ENCODE data around the gene AMMECR1. TPM values are rescaled to one million over a fixed set of nuclear protein-coding genes. Genes with fewer than 3 reads are reported as not detected.

Gene AMMECR1
- total RNA-seq, 1 experiment from 2014 or later = 34.4 TPM

GRCh38 chrX:110188701-110189558, 129.0 kb downstream of the AMMECR1 start:
- no peak for DNase-seq
- Histone ChIP-seq H3K4me3 (ENCODE audit: insufficient read depth, low read depth, low read length) (no peak overlapping the region), H3K36me3 (replicated peaks; ENCODE audit: control insufficient read depth, insufficient read depth, low read length) (no peaks in the 10 kb centered on the region), H3K27me3 (ENCODE audit: control insufficient read depth, insufficient read depth, low read length) (no peaks in the 10 kb centered on the region)

- no peaks in the 10 kb centered on the region for H3K36me3 ChIP-seq (replicated peaks; ENCODE audit: control insufficient read depth, insufficient read depth, low read length)
- no peak for DNase-seq
- H3K4me3 ChIP-seq (ENCODE audit: insufficient read depth, low read depth, low read length) = no peak overlapping the region
- H3K27me3 ChIP-seq (ENCODE audit: control insufficient read depth, insufficient read depth, low read length) = no peaks in the 10 kb centered on the region
Measured at GRCh38 chrX:110183314-110183713, 134.6 kb downstream of the AMMECR1 start.

GRCh38 chrX:110182865-110183264, 135.0 kb downstream of the AMMECR1 start:
- no peaks in the 10 kb centered on the region for H3K36me3 ChIP-seq (replicated peaks; ENCODE audit: control insufficient read depth, insufficient read depth, low read length)
- no peak for DNase-seq
- no peaks in the 10 kb centered on the region for H3K27me3 ChIP-seq (ENCODE audit: control insufficient read depth, insufficient read depth, low read length)
- H3K4me3 ChIP-seq (ENCODE audit: insufficient read depth, low read depth, low read length) = no peak overlapping the region

GRCh38 chrX:110182362-110182761, 135.5 kb downstream of the AMMECR1 start:
- Histone ChIP-seq H3K4me3 (ENCODE audit: insufficient read depth, low read depth, low read length) (no peak overlapping the region), H3K36me3 (replicated peaks; ENCODE audit: control insufficient read depth, insufficient read depth, low read length) (no peaks in the 10 kb centered on the region), H3K27me3 (ENCODE audit: control insufficient read depth, insufficient read depth, low read length) (no peaks in the 10 kb centered on the region)
- DNase-seq = no peak

GRCh38 chrX:110181459-110182137, 136.3 kb downstream of the AMMECR1 start:
- no peaks in the 10 kb centered on the region for H3K27me3 ChIP-seq (ENCODE audit: control insufficient read depth, insufficient read depth, low read length)
- H3K36me3 ChIP-seq (replicated peaks; ENCODE audit: control insufficient read depth, insufficient read depth, low read length) = no peaks in the 10 kb centered on the region
- no peak for DNase-seq
- no peak overlapping the region for H3K4me3 ChIP-seq (ENCODE audit: insufficient read depth, low read depth, low read length)

- Histone ChIP-seq H3K36me3 (replicated peaks; ENCODE audit: control insufficient read depth, insufficient read depth, low read length) (no peaks in the 10 kb centered on the region), H3K4me3 (ENCODE audit: insufficient read depth, low read depth, low read length) (no peak overlapping the region), H3K27me3 (ENCODE audit: control insufficient read depth, insufficient read depth, low read length) (no peaks in the 10 kb centered on the region)
- no peak for DNase-seq
Measured at GRCh38 chrX:110180928-110181310, 137.0 kb downstream of the AMMECR1 start.

GRCh38 chrX:110180176-110180927, 137.5 kb downstream of the AMMECR1 start:
- DNase-seq = no peak
- Histone ChIP-seq H3K27me3 (ENCODE audit: control insufficient read depth, insufficient read depth, low read length) (no peaks in the 10 kb centered on the region), H3K36me3 (replicated peaks; ENCODE audit: control insufficient read depth, insufficient read depth, low read length) (no peaks in the 10 kb centered on the region), H3K4me3 (ENCODE audit: insufficient read depth, low read depth, low read length) (no peak overlapping the region)

GRCh38 chrX:110178179-110178865, 139.6 kb downstream of the AMMECR1 start:
- H3K4me3 ChIP-seq (ENCODE audit: insufficient read depth, low read depth, low read length) = no peak overlapping the region

GRCh38 chrX:110175696-110176095, 142.2 kb downstream of the AMMECR1 start:
- no peaks in the 10 kb centered on the region for H3K36me3 ChIP-seq (replicated peaks; ENCODE audit: control insufficient read depth, insufficient read depth, low read length)
- DNase-seq = no peak

More at GRCh38 chrX:110178179-110178865, 139.6 kb downstream of the AMMECR1 start:
- no peaks in the 10 kb centered on the region for H3K27me3 ChIP-seq (ENCODE audit: control insufficient read depth, insufficient read depth, low read length)
- no peaks in the 10 kb centered on the region for H3K36me3 ChIP-seq (replicated peaks; ENCODE audit: control insufficient read depth, insufficient read depth, low read length)
- DNase-seq = no peak

GRCh38 chrX:110175146-110175545, 142.7 kb downstream of the AMMECR1 start:
- Histone ChIP-seq H3K27me3 (ENCODE audit: control insufficient read depth, insufficient read depth, low read length) (no peaks in the 10 kb centered on the region), H3K4me3 (ENCODE audit: insufficient read depth, low read depth, low read length) (no peak overlapping the region), H3K36me3 (replicated peaks; ENCODE audit: control insufficient read depth, insufficient read depth, low read length) (no peaks in the 10 kb centered on the region)
- DNase-seq = no peak

More at GRCh38 chrX:110175696-110176095, 142.2 kb downstream of the AMMECR1 start:
- Histone ChIP-seq H3K4me3 (ENCODE audit: insufficient read depth, low read depth, low read length) (no peak overlapping the region), H3K27me3 (ENCODE audit: control insufficient read depth, insufficient read depth, low read length) (no peaks in the 10 kb centered on the region)

GRCh38 chrX:110173192-110174175, 144.4 kb downstream of the AMMECR1 start:
- H3K36me3 ChIP-seq (replicated peaks; ENCODE audit: control insufficient read depth, insufficient read depth, low read length) = no peaks in the 10 kb centered on the region
- H3K27me3 ChIP-seq (ENCODE audit: control insufficient read depth, insufficient read depth, low read length) = no peaks in the 10 kb centered on the region
- no peak overlapping the region for H3K4me3 ChIP-seq (ENCODE audit: insufficient read depth, low read depth, low read length)
- DNase-seq = no peak

GRCh38 chrX:110172215-110172614, 145.7 kb downstream of the AMMECR1 start:
- Histone ChIP-seq H3K27me3 (ENCODE audit: control insufficient read depth, insufficient read depth, low read length) (no peaks in the 10 kb centered on the region), H3K4me3 (ENCODE audit: insufficient read depth, low read depth, low read length) (no peak overlapping the region), H3K36me3 (replicated peaks; ENCODE audit: control insufficient read depth, insufficient read depth, low read length) (no peaks in the 10 kb centered on the region)
- no peak for DNase-seq

- Histone ChIP-seq H3K27me3 (ENCODE audit: control insufficient read depth, insufficient read depth, low read length) (no peaks in the 10 kb centered on the region), H3K36me3 (replicated peaks; ENCODE audit: control insufficient read depth, insufficient read depth, low read length) (no peaks in the 10 kb centered on the region), H3K4me3 (ENCODE audit: insufficient read depth, low read depth, low read length) (no peak overlapping the region)
- DNase-seq = no peak
Measured at GRCh38 chrX:110171442-110171841, 146.4 kb downstream of the AMMECR1 start.
